Measurements from ENCODE around the gene DPH1.
"Not testable (repeated sequence)": the region's sequence is repeated elsewhere in the genome, so short reads cannot be mapped to it uniquely, and the experiment has no call there.

Gene DPH1

GRCh38 chr17:2029911-2030778 is at the start of gene DPH1:
TSS of gene DPH1 (plus strand) at chr17:2030153. CDS start at chr17:2030170, 17 bp downstream.
- peak; percentile 85 for DNase-seq

- DNase-seq, result no peak
Observed at GRCh38 chr17:1980665-1981250, 49.2 kb upstream of the DPH1 start.

GRCh38 chr17:1982793-1983366 is 47.1 kb upstream of the DPH1 start:
- not testable (repeated sequence) for DNase-seq

GRCh38 chr17:1985093-1985492 is 44.9 kb upstream of the DPH1 start:
- no peak for DNase-seq

- no peak for DNase-seq
Observed at GRCh38 chr17:1985686-1986085, 44.3 kb upstream of the DPH1 start.

- no peak for DNase-seq
Observed at GRCh38 chr17:1986783-1987451, 43.0 kb upstream of the DPH1 start.

- DNase-seq, result peak; percentile 59
Observed at GRCh38 chr17:1989135-1989534, 40.8 kb upstream of the DPH1 start.

- DNase-seq, result no peak
Observed at GRCh38 chr17:1992541-1992940, 37.4 kb upstream of the DPH1 start.

- no peak for DNase-seq
Observed at GRCh38 chr17:1994707-1995106, 35.2 kb upstream of the DPH1 start.

- DNase-seq, result no peak
Observed at GRCh38 chr17:1995321-1995892, 34.5 kb upstream of the DPH1 start.

GRCh38 chr17:1995907-1996799 is 33.8 kb upstream of the DPH1 start:
- no peak for DNase-seq

- no peak for DNase-seq
Observed at GRCh38 chr17:1996800-1997288, 33.1 kb upstream of the DPH1 start.

GRCh38 chr17:1997289-1997926 is 32.5 kb upstream of the DPH1 start:
- no peak for DNase-seq

- DNase-seq, result no peak
Observed at GRCh38 chr17:1997927-1998742, 31.8 kb upstream of the DPH1 start.

- DNase-seq, result no peak
Observed at GRCh38 chr17:1999557-2000251, 30.2 kb upstream of the DPH1 start.

- no peak for DNase-seq
Observed at GRCh38 chr17:2002767-2003329, 27.1 kb upstream of the DPH1 start.

GRCh38 chr17:2003525-2003924 is 26.4 kb upstream of the DPH1 start:
- DNase-seq, result no peak

GRCh38 chr17:2004435-2004952 is 25.5 kb upstream of the DPH1 start:
- no peak for DNase-seq

Data from amniotic stem cell (primary cell).